Cardiac fibroblast (primary cell): ENCODE results near the gene UMOD.

Experiments used
- DNase-seq, 2 donors: peaks; one replicate each; pipeline versions ENCODE4 v3.0.0 to v3.0.0-alpha.2; 2010; ENCODE audit warnings: low read depth in 2 of 2
- H3K4me3 ChIP-seq, 2 donors: replicated peaks in 1 of 2; 1 replicate in 1 of 2; 2 replicates in 1 of 2; pipeline ENCODE4 v1.5.1; 2011; ENCODE audit warnings: low read depth in 2 of 2, low read length in 2 of 2, mild to moderate bottlenecking in 2 of 2, moderate library complexity in 1 of 2
- TF ChIP-seq, protein P1 (sequence below): IDR thresholded peaks from one replicate; pipeline ENCODE4 v1.5.1; 2011; ENCODE audit warnings: low read depth, mild to moderate bottlenecking, low read length, inconsistent platforms

Gene UMOD

DNA sequence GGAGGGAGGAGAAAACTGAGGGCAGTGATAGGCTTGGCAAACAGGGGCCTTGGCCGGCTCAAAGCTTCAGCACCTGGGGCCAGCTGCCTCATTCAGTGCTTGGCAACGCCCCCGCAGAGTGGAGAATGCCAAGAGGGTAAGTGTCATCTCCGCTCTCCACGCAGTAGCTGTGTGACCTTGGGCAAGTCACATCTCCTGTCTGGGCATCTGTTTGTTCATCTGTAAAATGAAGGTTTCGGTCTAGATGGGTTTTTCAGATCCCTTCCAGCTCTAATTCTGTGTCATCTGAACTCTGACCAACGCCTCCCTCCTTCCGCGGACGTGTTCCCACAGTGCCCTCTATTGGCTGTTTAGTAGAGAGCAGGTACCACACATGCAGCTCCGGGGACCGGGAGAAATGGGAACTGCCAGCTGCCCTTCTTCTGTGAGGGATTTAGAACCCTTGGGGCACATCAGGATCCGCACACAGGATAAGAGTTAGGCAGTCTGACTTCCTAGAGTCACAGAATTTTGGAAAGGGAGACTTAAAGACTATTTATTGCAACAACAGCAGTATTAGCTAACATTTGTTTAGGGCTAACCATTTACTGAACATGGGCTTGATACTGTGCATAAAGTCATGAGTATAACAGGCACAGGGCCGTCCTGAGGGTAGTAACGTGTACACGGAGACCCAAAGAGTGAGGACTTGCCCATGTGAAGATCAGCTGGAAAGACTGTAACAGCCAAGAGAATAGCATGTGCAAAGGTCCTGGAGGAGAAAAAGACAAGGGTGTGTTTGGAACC, 52.0 kb downstream of the UMOD start:
- TF ChIP-seq, protein P1, sequence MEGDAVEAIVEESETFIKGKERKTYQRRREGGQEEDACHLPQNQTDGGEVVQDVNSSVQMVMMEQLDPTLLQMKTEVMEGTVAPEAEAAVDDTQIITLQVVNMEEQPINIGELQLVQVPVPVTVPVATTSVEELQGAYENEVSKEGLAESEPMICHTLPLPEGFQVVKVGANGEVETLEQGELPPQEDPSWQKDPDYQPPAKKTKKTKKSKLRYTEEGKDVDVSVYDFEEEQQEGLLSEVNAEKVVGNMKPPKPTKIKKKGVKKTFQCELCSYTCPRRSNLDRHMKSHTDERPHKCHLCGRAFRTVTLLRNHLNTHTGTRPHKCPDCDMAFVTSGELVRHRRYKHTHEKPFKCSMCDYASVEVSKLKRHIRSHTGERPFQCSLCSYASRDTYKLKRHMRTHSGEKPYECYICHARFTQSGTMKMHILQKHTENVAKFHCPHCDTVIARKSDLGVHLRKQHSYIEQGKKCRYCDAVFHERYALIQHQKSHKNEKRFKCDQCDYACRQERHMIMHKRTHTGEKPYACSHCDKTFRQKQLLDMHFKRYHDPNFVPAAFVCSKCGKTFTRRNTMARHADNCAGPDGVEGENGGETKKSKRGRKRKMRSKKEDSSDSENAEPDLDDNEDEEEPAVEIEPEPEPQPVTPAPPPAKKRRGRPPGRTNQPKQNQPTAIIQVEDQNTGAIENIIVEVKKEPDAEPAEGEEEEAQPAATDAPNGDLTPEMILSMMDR = peak; percentile 71
- peak; percentile 58 to 64 for DNase-seq
- no peak overlapping the region for H3K4me3 ChIP-seq

DNA sequence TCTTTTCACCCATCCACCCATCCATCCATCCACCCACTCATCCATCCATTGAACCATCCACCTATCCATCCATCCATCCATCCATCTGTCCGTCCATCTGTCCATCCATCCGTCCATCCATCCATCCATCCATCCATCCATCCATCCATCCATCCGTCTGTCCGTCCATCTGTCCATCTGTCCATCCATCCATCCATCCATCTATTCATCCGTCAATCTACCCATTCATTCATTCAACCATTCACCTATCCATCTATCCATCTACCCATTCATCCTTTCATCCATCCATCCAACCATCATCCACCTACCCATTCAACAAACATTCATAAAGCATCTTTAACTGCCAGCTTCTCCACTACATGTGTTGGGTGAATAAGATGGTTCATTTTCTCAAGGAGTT, 54.1 kb downstream of the UMOD start:
- no peak overlapping the region for H3K4me3 ChIP-seq
- TF ChIP-seq, protein P1 = no peak
- DNase-seq = no peak

DNA sequence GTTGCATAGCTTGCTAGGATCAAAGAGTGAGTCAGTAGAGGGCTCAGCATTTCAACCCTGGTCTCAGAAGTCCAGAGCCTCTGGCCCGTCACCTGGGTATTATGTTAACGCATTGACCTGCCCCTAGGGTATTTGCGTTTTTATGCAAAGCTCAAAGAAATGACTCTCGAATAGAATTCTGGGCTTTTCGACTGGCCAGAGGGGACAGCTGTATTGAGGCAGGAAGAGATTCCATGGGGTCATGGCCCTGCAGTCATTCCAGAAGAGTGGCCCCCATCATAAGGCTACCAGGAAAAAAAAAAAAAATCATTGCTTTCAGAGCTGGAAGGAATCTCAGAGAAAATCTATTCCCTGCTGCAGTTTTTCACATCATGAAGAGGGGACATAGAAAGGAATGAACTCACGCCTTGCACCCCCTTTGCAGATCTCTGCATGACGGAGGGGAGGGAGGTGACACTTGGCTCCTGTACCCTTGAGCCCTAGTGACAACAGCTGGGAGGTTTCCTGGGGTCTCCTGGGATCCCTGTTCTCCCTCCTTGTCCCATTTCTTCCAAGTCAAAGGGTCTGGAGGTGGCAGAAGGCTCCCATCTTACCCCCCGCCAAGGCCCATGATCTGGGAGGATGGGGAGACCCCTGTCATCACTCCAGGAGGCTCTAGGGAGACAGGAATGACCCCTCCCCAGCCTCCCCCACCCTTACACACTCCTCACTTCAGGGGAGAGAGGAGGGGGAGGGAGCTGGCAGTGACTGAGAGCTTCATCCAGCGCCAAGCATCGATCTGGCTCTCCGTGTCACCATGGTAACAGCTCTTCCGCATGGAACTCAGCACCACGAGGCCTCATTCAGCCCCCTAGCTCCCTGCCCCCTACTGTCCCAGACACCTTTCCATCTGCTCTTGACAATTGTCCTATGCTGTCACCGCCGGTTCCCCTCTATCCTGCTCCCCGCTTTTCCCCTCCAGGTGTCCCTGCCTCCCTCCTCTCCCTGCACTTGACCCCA, 61.0 kb downstream of the UMOD start:
- TF ChIP-seq, protein P1 = no peak
- no peak overlapping the region for H3K4me3 ChIP-seq
- no peak for DNase-seq

DNA sequence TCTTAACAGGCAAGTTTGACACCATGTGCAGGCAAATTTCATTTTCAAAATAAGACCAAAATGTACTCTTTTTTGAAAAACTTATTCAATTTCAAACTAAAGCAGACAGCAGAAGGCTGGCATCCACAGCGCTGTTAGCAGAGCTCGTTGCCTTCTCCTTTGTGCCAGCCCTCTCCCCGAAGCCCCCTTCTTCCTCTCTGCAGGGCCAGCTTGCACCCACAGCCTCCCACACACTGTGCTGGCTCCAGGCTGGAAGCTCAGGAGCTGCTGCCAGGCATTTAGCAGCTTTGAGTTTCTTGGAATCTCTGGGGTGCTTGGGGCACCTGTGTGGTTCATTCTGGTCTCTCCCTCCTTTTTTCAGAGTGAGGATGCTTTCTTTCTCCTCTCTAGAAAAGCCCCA, 62.9 kb downstream of the UMOD start:
- TF ChIP-seq, protein P1 = no peak
- no peak for DNase-seq
- H3K4me3 ChIP-seq = no peak overlapping the region

DNA sequence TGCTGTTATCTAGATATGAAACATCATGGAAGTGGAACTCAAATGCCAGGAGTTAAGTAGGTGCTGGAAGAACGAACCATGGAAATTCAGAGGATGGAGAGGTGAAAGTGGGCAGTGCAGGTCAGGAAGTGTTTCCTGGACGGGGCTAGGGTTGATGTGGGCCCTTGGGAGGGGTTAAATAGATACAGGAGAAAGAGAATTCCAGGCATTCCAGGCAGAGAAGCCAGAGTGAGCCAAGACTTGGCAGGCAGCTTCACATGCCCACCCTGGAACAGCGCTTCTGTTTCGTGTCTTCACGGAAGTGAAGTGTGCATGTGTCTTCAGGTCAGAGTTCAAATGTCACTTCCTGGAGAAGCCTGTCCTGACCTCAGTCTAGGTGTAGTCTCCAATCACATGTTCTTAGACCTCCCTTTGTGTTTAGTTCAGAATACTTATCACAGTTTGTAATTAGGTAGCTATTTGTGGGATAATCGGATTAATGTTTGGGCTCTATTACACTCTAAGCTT, 66.5 kb downstream of the UMOD start:
- no peak overlapping the region for H3K4me3 ChIP-seq
- DNase-seq = no peak
- TF ChIP-seq, protein P1 = no peak
